GM23338 (cell line): ENCODE results near the gene BRF1. TPM values are rescaled to one million over a fixed set of nuclear protein-coding genes. Genes with fewer than 3 reads are reported as not detected.

ENCODE experiments used
- ATAC-seq: fragments of 200-7000 bp; cut with Tn5 transposase; 3 replicates; pipeline ENCODE4 v1.9.1; 2020
- DNase-seq: peaks from one replicate; pipeline ENCODE4 v3.0.0-alpha.2; 2015; ENCODE audit warnings: low spot score
- H2AFZ ChIP-seq: fragments of 200-600 bp; sonication (generic); 2 replicates; pipeline ENCODE4 v1.8.0; 2016; ENCODE audit warnings: antibody characterized with exemption, mild to moderate bottlenecking, moderate library complexity
- H3F3A ChIP-seq: fragments of 200-600 bp; sonication (generic); replicated peaks from 2 replicates; pipeline ENCODE4 v1.8.0; 2017; ENCODE audit warnings: antibody characterized with exemption, mixed run types, low read depth
- H3K27ac ChIP-seq: fragments of 200-600 bp; sonication (generic); 2 replicates; pipeline ENCODE4 v1.6.1; 2016; ENCODE audit warnings: low read depth
- H3K27me3 ChIP-seq: fragments of 200-600 bp; sonication (generic); 2 replicates; pipeline ENCODE4 v1.8.0; 2016; ENCODE audit warnings: mild to moderate bottlenecking, mixed run types, moderate library complexity; ENCODE audit not compliant: insufficient read depth
- H3K36me3 ChIP-seq: fragments of 200-600 bp; sonication (generic); 2 replicates; pipeline ENCODE4 v1.8.0; 2016; ENCODE audit warnings: mild to moderate bottlenecking; ENCODE audit not compliant: insufficient read depth
- H3K4me1 ChIP-seq: fragments of 200-600 bp; sonication (generic); 2 replicates; pipeline ENCODE4 v1.8.0; 2016; ENCODE audit warnings: mild to moderate bottlenecking, moderate library complexity; ENCODE audit not compliant: insufficient read depth
- H3K4me2 ChIP-seq: fragments of 200-600 bp; sonication (generic); 2 replicates; pipeline ENCODE4 v1.7.1; 2017; ENCODE audit warnings: mixed run types
- H3K4me3 ChIP-seq: fragments of 200-600 bp; sonication (generic); 2 replicates; pipeline ENCODE4 v1.6.1; 2016; ENCODE audit warnings: mixed run types
- H3K79me2 ChIP-seq: fragments of 200-600 bp; sonication (generic); replicated peaks from 2 replicates; pipeline ENCODE4 v1.8.0; 2017; ENCODE audit warnings: mild to moderate bottlenecking; ENCODE audit not compliant: insufficient read depth
- H3K9me2 ChIP-seq: fragments of 200-600 bp; sonication (generic); 2 replicates; pipeline ENCODE4 v1.8.0; 2017; ENCODE audit not compliant: insufficient read depth
- H4K20me1 ChIP-seq: fragments of 200-600 bp; sonication (generic); replicated peaks from 2 replicates; pipeline ENCODE4 v1.8.0; 2017; ENCODE audit warnings: mild to moderate bottlenecking; ENCODE audit not compliant: insufficient read depth
- H3K27ac Mint-ChIP-seq: 2 replicates; pipeline ENCODE4 v1.8.0; 2020; ENCODE audit warnings: inconsistent platforms, mild to moderate bottlenecking, moderate library complexity, mixed read lengths
- H3K27me3 Mint-ChIP-seq: 3 replicates; pipeline ENCODE4 v1.8.0; 2022; ENCODE audit warnings: low read depth, mild to moderate bottlenecking, moderate library complexity, mixed read lengths, inconsistent platforms; ENCODE audit not compliant: insufficient read depth, poor library complexity
- H3K36me3 Mint-ChIP-seq: 3 replicates; pipeline ENCODE4 v1.8.0; 2021; ENCODE audit warnings: low read depth, mild to moderate bottlenecking, inconsistent platforms, moderate library complexity, mixed read lengths
- H3K4me1 Mint-ChIP-seq: 3 replicates; pipeline ENCODE4 v1.8.0; 2020; ENCODE audit warnings: mild to moderate bottlenecking, inconsistent platforms, mixed read lengths
- H3K4me3 Mint-ChIP-seq: 3 replicates; pipeline ENCODE4 v1.8.0; 2021; ENCODE audit warnings: moderate library complexity, mild to moderate bottlenecking, inconsistent platforms, mixed read lengths
- H3K9me3 Mint-ChIP-seq: 3 replicates; pipeline ENCODE4 v1.8.0; 2020; ENCODE audit warnings: moderate library complexity, mild to moderate bottlenecking, inconsistent platforms, mixed read lengths
- CREB1 ChIP-seq: fragments of 250-450 bp; sonication (Bioruptor Pico); IDR thresholded peaks from 2 replicates; pipeline ENCODE4 v1.5.0; 2020; ENCODE audit warnings: low read depth, mild to moderate bottlenecking, moderate library complexity
- EZH2 ChIP-seq: fragments of 200-600 bp; sonication (generic); IDR thresholded peaks from one replicate; pipeline ENCODE4 v1.8.0; 2017; ENCODE audit warnings: antibody characterized with exemption, mild to moderate bottlenecking, low read depth; ENCODE audit not compliant: unreplicated experiment
- EZH2phosphoT487 ChIP-seq: fragments of 200-600 bp; sonication (generic); IDR thresholded peaks from one replicate; pipeline ENCODE4 v1.8.1; 2018; ENCODE audit warnings: antibody characterized with exemption; ENCODE audit not compliant: unreplicated experiment
- POLR2AphosphoS5 ChIP-seq: IDR thresholded peaks from 2 replicates; pipeline ENCODE4 v1.6.1; 2016; ENCODE audit warnings: antibody characterized with exemption, low read depth
- STAT1 ChIP-seq: IDR thresholded peaks from one replicate; pipeline ENCODE4 v1.6.1; 2016; ENCODE audit warnings: antibody characterized with exemption; ENCODE audit not compliant: unreplicated experiment
- ZNF114 ChIP-seq: fragments of 250-450 bp; sonication (Bioruptor Pico); IDR thresholded peaks from 2 replicates; pipeline ENCODE4 v1.5.0; 2020; ENCODE audit warnings: mild to moderate bottlenecking, moderate library complexity
- ZNF331 ChIP-seq: fragments of 250-450 bp; sonication (Bioruptor Pico); IDR thresholded peaks from 2 replicates; pipeline ENCODE4 v1.5.0; 2020; ENCODE audit warnings: low read depth, mild to moderate bottlenecking, moderate library complexity
- ZNF462 ChIP-seq: fragments of 250-450 bp; sonication (Bioruptor Pico); IDR thresholded peaks from 2 replicates; pipeline ENCODE4 v1.5.0; 2020; ENCODE audit warnings: mild to moderate bottlenecking, moderate library complexity
- polyA plus RNA-seq: library from polyadenylated mRNA; unstranded; fragments of >200 nt; fragmentation: Nextera tagmentation; extraction: Ambion mirVana; gene quantifications from 2 replicates; pipeline ENCODE4 v1.2.1, GENCODE V29; 2016
- total RNA-seq: library from RNA; depleted of rRNA; stranded (reverse); fragments of >200 nt; shearing (Covaris generic); gene quantifications from 2 replicates; pipeline ENCODE4 v1.2.3, GENCODE V29; 2014
- TF ChIP-seq, protein P1 (sequence below), 2 experiments: fragments of 200-600 bp in 1 of 2; sonication (generic) in 1 of 2; conservative IDR thresholded peaks; 2 replicates each; pipeline versions ENCODE4 v1.5.1 to v1.6.1; 2016 to 2017; ENCODE audit warnings: antibody characterized with exemption in 2 of 2, low read depth in 2 of 2, mild to moderate bottlenecking in 2 of 2, moderate library complexity in 1 of 2

Gene BRF1
- total and polyA plus RNA-seq, 2 experiments from 2014 or later, result 8.6 to 29.9 TPM

GRCh38 chr14:105348945-105349699 is 48.3 kb upstream of the BRF1 start:
- Histone ChIP-seq H3K9me2 (no peaks in the 10 kb centered on the region), H3K79me2 (peaks cover 23% of the 10 kb centered on the region), H2AFZ (no peak overlapping the region), H3K27me3 (no peaks in the 10 kb centered on the region), H3K4me1 (no peaks in the 10 kb centered on the region), H3K4me3 (no peak overlapping the region), H3K4me2 (no peak overlapping the region), H3K27ac (no peak overlapping the region), H3F3A (no peaks in the 10 kb centered on the region; the same call in 1 of the 2 replicates), H3K36me3 (no peaks in the 10 kb centered on the region), H4K20me1 (peaks cover 10% of the 10 kb centered on the region)
- no peak overlapping the region for H3K27ac Mint-ChIP-seq
- H3K36me3 Mint-ChIP-seq, result peaks cover 4% of the 10 kb centered on the region; the same call in 1 of the 3 replicates
- H3K4me3 Mint-ChIP-seq, result no peak overlapping the region
- H3K4me1 Mint-ChIP-seq, result peaks cover 5% of the 10 kb centered on the region; the same call in 1 of the 3 replicates
- TF ChIP-seq CREB1 (CRISPR knock-in tag) (no peak), ZNF114 (CRISPR knock-in tag) (no peak), ZNF331 (CRISPR knock-in tag) (no peak), EZH2phosphoT487 (no peak), EZH2 (no peak), STAT1 (no peak), POLR2AphosphoS5 (no peak), ZNF462 (CRISPR knock-in tag) (no peak)
- TF ChIP-seq, protein P1, sequence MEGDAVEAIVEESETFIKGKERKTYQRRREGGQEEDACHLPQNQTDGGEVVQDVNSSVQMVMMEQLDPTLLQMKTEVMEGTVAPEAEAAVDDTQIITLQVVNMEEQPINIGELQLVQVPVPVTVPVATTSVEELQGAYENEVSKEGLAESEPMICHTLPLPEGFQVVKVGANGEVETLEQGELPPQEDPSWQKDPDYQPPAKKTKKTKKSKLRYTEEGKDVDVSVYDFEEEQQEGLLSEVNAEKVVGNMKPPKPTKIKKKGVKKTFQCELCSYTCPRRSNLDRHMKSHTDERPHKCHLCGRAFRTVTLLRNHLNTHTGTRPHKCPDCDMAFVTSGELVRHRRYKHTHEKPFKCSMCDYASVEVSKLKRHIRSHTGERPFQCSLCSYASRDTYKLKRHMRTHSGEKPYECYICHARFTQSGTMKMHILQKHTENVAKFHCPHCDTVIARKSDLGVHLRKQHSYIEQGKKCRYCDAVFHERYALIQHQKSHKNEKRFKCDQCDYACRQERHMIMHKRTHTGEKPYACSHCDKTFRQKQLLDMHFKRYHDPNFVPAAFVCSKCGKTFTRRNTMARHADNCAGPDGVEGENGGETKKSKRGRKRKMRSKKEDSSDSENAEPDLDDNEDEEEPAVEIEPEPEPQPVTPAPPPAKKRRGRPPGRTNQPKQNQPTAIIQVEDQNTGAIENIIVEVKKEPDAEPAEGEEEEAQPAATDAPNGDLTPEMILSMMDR (conservative IDR thresholded peaks at IDR 0.05; ENCODE audit: low read depth in 2 of 2), result no peak
- H3K9me3 Mint-ChIP-seq, result no peaks in the 10 kb centered on the region; the same call in none of the 3 replicates
- peaks cover 2% of the 10 kb centered on the region for H3K27me3 Mint-ChIP-seq
- DNase-seq (no peak), ATAC-seq (no peak)
